Activated T-cell treated with anti-CD3 and anti-CD28 coated beads for 4 hours (primary cell): ENCODE measurements around the gene PLOD3.

ENCODE experiments used
- DNase-seq: peaks from one replicate; pipeline ENCODE4 v3.0.0-alpha.2; 2020

The PLOD3 gene

DNA sequence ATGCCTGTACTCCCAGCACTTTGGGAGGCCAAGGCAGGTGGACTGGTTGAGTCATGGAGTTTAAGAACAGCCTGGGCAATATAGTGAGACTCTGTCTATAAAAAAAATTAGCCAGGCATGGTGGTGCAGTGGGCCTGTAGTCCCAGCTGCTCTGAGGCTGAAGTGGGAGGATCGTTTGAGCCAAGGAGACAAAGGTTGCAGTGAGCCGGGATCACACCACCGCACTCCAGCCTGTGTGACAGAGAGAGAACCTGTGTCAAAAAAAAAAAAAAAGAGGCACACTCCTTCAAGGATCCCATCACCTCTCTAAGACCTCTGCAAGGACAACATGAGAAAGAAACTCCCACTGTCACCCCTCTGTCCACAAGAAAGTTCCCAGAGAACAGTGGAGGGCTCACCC, 41.7 kb downstream of the PLOD3 start:
- no peak for DNase-seq

DNA sequence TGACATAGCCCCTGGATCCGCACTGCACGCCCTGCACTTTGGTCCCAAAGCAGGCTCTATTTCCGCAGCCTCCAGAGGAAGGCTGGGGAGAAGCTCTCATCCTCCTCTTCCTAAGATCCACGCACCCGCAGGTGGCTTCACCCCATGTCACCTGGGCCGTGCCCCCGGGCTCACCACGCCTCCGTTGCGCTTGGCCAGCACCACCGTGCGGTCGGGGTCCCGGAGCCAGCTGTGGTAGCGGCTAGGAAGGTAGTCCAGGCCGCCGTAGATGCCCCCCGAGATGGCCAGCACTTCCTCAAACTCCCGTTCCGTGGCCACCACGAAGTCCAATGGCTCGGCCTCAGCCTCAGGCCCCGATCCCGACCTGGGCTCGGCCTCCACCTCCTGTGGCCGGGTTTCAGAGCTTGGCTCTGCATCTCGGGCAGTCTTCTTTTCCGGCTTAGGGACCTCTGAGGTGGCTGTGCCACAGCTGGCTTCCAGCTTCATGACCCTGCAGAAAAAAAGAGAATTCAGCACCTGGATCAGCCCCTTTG, 43.0 kb downstream of the PLOD3 start:
- no peak for DNase-seq

DNA sequence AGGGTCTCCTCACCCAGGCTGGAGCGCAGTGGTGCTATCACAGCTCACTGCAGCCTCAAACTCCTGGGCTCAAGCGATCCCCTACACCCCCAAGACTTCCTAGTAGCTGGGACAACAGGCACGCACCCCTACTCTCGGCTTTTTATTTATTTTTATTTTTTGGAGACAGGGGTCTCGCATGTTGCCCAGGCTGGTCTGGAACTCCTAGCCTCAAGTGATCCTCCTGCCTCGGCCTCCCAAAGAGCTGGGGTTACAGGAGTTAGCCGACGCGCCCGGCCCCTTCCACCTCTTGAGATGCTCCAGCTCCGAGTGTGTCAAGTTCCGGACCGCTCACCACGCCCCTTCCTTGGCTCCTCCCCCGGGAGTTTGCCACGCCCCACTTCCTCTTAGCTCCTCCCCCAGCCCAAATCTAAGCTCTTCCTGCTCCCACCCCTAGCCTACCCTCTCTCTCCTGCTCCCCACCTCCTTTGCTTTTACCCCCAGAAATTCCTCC, 43.6 kb downstream of the PLOD3 start:
- peak; percentile 50 for DNase-seq

DNA sequence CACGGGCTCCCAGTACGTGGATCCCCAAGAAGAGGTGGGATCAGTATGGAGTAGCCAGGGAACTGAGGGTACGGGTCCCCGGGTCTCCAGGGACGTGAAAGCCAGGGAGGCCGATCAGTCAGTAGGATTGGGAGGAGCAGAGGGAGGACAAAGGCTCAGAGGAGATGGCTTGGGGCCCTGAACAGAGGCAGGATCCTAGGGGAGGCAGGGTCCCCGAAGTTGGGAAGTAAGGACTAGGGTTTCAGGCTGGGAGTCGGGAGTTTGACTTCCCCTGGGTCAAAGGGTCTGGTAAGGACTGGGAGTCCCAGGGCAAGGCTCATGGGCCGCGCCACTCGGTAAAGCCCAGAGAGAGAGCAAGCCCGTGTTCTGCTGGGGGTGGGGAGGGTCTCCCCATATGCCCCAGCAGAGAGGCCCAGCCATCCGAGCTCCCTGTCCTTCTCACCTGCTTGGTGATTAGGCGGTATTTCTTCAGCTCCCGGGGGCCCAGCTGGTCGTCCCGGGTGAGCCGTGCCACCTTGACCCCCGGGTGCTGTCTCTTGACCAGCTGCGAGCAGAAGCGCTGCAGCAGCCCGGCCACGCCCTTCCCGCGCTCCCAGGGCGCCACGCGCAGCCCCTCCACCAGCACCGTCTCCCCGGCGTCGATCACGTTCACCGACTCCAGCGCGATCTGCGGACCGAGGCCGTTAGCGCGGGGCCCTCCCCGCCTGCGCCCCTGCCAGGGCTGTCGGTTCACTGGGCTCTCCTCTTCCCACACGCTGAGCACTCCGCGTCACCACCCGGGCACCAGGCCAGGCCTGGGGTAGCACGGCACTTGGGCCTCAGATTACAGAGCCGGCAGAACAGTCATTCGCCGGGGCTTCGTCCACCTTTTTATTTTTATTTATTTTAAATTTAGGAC, 44.3 kb downstream of the PLOD3 start:
- no peak for DNase-seq

DNA sequence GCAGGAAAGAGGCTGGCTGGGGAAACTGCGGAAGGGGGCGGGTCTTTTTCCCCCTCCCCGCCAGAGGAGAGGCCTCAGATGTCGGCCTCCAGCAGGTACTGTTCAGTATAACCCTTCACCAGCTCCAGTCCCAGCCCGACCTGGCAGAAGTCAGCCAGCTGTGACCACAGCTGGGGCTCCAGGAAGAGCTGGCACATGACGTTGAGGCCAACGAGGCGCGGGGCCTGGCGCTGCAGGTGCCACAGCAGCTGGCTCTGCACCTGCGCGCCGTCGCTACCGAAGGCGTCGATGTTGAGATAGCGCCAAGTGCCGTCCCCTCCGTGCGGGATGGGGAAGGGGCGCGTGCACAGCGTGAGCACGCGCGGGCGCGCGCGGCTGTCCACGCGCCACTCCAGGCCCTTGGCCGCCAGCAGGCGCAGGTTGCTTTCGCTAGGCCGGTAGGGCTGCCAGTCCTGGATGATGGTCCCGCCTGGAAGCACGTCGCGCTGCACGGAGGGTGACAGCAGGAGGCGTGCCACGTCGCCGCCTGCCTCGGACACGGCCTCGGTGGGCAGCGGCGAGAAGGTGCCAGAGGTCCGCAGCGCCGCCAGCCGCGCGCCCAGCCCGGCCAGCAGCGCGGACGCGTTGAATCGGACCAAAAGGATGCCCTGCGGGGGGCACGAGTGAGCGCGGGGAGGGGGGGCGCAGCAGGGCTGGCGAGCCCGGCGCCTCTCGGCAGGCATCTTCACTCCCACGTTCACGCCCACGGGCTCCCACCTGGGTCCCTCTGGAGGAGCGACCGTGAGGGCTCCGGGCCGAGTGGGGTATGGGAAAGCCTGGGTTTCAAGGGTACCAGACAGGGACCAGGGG, 45.2 kb downstream of the PLOD3 start:
- no peak for DNase-seq

DNA sequence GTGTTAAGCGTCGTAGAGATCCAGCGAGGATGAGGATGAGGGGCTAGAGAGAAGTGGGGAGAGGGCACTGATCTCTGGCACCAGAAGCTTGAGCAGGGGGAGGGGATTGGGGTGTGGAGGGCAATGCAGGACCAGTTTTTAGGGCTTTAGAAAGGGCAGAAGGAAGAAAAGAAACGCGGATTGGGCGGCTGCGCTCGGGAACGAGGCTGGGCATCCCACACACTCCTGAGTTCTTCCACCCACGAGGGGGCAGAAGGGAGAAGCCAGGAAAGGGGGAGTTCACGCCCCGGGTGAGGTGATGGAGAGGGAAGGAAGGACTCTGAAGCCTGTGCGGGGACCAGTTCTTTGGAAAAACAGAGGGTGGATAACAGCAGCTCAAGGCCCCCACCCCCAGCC, 45.9 kb downstream of the PLOD3 start:
- no peak for DNase-seq

DNA sequence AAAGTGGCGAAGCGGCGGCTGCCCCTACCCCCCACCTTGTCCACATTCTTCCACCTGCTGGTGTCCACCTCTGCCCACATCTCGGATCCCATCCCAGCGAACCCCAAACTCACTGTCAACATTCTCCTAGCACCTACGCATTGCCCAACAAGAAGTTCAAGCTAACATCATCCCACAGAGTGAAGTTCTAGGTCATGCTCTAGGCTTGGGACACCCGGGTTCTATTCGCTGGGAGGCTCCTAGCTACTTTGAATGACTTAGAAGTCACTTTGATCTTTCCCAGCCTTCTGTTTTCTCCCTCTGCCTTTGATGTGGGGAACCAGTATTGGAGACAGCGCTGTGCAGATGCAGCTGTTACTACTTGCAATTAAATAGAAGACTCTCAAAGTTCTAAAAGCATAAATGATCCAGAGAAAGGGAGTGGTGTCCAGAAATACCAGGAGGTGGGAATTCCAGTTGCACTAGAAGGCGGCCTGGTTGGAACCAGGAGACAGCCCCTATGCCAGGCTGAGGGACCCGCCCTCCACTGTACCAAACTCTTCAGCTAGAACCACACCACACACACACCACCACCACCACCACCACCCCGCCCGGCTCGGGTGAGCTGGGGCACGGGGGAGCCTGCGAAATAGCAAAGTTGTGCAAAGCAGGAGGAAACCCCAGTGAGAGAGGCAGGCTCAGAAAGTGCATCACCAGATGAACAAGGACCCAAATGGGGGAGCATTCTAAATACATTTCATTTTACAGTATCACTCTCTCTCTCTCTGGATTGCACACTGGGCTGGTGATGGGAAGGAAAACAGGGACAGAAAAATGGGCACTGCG, 46.6 kb downstream of the PLOD3 start:
- no peak for DNase-seq

DNA sequence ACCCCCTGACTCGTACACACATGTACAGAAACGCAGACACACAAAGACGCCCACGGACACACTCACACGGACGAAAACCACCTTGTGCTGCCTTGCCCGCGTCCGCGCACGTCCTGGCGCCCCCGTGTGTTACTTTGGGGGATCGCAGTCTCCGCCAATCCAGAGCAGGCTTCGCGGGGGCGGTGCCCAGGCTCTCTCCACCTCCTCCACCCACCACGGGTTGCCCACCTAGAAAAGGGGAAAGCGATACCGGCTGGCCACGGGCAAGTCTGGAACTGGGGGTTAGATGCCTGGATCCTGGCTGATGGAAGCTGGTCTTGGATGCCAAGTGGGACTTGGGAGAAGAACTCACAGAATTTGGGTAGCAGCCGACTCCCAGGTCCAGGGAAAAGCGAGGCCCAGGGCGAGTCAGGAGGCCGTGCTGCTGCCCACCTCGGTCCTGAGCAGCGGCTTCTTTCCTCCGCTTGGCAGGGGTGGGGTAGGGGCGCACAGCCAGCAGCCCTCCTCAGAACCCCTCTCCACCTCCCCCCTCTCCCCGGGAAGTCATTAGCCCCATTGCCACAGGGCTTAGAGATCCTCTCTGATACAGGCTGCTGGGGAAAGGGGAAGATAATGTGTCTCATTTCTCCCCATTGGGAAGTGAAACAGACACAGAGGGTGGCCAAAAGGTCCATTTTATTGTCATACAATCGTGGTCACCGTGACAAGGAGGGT, 47.4 kb downstream of the PLOD3 start:
- DNase-seq: peak; percentile 82

DNA sequence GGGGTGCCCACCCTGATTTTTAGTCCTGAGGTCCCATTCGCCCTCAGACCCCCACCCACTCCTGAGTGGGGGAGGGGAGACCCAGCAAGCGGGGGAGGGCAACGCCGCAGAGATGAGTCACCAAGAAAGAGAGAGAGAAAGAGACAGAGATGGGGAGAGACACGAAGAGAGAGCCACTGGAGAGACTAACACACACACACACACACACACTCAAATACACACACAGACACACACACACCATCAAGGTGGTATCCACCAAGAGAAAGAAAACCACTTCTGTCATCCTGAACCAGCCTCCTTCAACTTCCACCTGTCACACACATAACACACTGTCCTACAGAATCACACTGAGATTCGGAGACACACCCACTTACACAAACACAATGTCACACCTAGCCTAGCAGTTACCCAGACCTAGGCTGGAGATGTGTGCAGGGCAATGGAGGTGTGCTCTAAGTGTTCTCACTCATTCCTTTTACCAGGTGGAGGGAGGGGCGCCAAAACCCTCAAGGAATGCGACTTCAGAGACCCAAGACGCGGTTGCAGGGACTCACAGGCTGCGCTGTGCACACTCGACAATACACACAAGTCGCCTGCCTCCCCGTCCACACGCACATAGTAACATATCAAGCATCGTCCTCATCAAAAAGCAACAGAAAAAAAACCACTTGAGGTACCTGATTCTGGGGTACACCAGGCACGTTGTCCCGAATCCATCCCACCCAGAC, 48.1 kb downstream of the PLOD3 start:
- DNase-seq: no peak

DNA sequence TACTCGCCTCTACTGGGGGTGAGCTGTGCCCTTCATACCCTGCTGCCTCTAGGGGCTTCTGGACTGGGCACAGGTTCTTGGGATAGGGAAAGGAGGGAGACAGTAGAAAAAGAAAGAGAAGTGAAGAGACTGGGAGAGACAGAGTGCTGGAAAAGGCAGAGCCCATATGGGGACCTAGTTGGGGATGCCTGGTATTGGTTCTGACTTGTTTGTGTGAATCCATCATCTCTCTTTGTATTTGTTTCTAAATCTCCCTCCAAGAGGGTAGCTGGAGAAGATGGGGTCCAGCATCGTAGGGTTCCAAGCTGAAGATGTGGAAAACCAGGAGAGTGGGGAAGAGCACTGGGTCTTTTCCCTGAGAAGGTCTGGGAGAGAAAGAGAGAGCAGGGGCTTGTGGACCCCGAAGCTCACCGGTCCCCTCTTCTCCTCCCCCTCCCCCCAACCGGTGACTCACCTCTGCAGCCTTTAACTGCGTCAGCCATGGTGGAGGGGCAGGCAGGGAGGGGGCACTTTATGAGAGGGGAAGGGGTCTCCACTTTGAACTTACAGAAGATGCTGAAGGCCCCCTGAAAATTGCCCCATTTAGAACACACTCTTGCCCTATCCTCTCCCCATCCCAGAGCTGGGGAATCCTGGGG, 48.9 kb downstream of the PLOD3 start:
- no peak for DNase-seq

DNA sequence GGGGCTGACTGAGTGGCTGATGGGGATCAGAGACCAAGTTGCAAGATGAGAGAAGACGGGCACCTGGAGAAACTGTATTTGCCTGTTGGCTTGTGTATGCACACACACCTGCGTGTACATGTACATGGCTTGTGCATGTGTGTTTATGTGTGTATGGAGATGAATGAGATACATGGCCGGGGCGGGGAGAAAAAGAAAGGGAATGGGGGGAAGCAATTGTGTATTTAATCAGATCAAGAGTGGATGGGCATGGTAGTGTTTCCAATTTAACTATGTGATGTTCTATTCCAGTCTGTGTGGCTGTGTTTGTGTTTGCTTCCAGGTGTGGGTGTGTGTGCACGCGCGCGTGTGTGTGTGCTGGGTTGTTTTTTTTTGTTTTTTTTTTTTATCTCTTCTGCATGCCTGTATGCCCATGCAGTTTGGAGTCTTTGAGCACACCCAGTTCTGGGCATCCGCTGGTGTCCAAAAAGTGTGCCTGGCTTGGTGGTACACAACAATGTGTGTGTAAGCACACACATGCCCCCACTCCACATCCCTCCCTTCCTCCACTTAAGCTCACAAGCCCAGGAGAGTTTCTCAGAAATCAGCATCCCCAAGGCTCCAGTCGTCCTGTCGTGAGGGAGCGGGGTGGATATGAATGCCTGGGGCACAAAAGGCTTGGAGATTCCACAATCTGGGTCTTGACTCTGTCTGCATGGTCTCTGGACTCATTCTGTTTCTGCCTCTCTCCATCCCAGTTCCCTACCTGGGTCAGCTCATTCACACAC, 49.6 kb downstream of the PLOD3 start:
- DNase-seq: no peak

DNA sequence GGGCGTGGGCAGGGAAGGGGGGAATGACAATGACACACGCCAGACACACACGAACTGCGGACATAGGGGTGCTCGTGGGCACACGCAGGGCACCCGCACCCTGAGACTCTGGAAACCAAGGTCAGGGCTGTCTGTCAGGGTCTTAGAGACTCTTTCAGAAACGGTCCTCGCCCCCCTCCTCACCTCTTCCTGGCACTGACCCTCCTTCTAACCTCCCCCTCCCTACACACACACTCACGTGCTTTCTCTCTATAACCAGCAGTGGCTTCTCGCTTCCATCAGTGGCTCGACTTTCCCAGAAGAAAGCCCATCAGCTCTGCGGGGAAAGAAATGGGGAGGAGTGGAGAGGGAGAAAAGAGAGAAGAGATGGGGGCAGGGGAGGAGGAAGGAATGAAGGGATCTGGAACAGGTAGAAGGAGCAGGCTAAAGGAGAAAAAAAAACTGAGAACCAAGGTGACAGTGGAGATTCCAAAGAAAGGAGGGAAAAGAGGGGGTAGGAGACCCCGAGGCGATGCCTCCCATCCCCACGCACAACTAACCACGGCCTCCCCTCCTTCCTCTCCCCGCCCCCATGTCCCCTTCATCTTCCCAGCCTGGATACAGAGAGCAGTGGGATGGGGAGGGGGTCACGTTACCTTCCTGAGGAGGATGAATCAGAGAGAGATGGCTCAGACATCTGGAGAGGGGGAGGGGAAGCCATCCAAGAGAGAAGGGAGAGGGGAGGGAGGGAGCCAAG, 50.3 kb downstream of the PLOD3 start:
- DNase-seq: no peak

DNA sequence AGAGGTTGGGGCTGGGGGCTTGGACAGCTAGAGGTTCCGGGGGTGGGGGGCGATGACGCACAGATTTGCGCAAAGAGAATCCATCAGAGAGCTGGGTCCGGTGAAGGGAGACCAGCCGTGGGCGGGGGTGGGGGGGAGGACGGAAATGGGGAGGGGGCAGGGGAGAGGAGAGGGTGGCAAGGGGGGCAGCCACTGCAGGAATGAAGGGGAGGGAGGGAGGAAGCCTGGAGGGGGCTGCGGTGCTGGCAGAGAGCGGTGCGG, 50.8 kb downstream of the PLOD3 start:
- no peak for DNase-seq

DNA sequence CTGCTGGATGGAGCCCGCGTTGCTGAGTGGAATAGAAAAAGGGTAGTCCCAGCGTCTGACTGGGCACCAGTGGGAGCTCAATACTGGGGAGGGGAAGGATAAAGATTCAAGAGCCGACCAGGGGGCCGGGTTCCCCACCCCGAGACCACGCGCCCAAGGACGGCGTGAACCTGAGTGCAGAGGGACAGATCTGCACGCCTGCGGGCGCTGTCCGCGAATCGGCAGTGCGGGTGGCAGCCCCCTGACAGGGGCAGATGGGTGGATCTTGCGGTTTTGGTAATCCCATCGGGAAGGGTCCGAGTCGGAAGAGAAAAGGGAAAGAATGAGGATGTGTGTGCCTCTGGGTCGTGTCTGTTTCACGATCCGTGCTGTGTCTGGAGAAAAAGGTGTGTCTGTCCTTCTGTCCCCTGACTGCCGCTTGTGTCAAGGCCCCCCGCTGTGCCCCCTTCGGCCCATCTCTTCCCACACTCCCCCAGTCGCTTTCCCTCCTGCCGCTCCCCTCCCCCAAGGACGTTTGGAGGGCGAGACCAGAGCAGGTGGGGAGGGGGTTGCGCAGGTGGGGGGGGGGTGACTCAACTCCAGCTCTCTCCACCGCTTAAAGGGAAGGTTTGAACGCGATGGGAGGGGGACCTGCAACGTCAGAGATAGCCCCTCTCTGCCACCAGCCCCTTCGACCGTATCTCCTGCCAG, 51.3 kb downstream of the PLOD3 start:
- DNase-seq: no peak

DNA sequence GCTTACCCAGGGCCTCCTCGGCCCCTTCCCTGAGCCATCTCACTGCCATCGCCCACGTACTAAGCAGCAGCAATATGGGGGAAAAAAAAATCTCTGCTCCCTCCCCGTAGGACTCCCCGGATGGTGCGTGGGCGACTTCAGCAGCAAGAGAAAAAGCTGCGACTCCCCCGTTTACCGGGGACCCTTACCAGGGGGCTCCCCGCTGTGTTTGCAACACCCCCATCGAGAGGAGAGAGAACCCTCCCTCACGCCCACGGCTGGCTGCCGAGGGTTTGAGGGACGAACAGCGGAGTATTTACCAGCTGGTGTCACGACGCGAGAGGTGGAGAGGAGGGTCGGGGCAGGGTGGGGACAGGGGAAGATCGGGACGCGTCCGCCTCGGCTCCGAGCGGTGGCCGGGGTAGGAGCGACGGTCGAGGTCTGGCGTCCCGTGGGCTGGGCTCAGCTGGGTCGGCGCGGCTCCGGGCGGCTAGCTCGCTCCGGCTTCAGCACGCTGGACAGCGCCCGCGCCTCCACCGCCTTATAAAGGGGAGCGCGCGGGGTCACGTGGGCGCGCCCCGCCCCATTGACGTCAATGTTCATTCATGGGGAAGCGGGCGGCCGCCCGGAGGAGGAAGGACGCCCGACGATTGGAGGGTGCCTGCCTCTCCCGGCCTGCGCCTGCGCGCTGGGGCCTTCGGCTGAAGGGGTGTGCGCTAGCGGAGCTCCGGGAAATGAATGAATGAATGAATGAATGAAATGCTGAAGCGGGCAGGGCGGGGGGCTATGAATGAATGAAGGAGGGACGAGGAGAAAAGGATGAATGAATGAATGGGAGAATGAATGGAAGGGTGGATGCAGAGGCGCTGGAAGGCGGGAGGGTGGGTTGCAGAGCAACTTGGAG, 52.1 kb downstream of the PLOD3 start, which contains the start of gene VGF:
VGF (minus strand) TSS at position 495 of the 883 bp plus-strand sequence. CDS start 726 bp downstream, outside the sequence.
- DNase-seq: peak; percentile 83

DNA sequence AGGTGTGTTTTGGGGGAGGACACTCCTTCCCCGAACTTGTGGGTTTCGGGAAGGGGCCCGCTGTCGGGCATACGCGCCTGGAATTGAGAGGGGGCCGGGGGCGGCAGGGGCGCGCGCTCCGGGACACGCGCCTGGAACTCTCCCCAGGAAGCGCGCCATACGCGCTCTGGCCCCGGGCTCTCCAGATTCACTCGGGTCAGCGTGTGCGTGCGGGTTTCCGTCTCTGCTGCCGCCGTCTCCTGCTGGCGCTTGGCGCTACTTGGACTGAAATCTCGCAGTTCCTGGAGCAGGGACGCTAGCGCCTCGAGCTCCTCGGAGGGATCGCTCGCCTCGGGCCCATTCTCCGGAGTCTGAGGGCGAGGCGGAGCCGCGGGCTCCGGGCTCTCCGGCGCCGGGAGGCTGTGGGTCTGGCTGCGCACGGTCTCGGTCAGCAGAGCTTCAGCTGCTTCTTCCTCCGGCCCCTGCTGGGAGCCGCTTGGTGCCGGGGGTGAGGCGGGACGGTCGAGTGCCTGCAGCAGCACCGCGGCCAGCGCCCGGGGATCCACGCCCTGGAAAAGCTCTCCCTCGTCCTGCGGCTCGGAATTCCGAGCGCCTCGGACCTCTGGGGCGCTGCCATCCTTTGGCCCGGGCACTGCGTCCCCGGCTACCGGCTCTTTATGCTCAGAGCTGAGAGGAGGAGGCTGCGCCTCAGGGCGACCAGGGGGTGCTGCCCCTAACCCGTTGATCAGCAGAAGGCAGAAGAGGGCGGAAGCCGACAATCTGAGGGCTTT, 53.1 kb downstream of the PLOD3 start:
- no peak for DNase-seq
